HCT116 (cell line): ENCODE data around the gene DCST2. TPM values are rescaled to one million over a fixed set of nuclear protein-coding genes. Genes with fewer than 3 reads are reported as not detected.
A peak's percentile ranks its signal among the peaks of the same experiment; 100 is the strongest.

Source experiments
- ATAC-seq: fragments of 200-7000 bp; cut with Tn5 transposase; 2 replicates; pipeline ENCODE4 v1.9.1; 2020; ENCODE audit warnings: mild to moderate bottlenecking, moderate library complexity
- BruUV-seq: library from RNA; stranded (reverse); fragments of 400-500 nt; replicated peaks from 2 replicates; lab custom pipeline; 2021; lab: Mats Ljungman, UMichigan
- CTCF ChIA-PET: fragments of 300-600 bp; sonication (Branson Sonifier 250); formaldehyde crosslinking; loops from one replicate; lab custom pipeline; 2021; ENCODE audit warnings: antibody characterized with exemption; lab: Charles Lee
- POLR2A ChIA-PET: fragments of 300-600, 350-600 bp; sonication (Branson Sonifier 250); formaldehyde crosslinking; loops from one replicate; lab custom pipeline; 2021; ENCODE audit warnings: antibody characterized with exemption; lab: Charles Lee
- RAD21 ChIA-PET, 2 experiments: fragments of 300-600 bp; sonication (Branson Sonifier 250); formaldehyde crosslinking; loops; one replicate each; lab custom pipeline; 2023; ENCODE audit warnings: low total read pairs in 2 of 2; ENCODE audit not compliant: uncharacterized antibody in 2 of 2, unreplicated experiment in 2 of 2, low non-redundant PET in 1 of 2; lab: Charles Lee
- DNase-seq: peaks from one replicate; pipeline ENCODE4 v3.0.0-alpha.2; 2010; ENCODE audit warnings: low read depth, low spot score
- H2AFZ ChIP-seq: fragments of 200-600 bp; shearing (Covaris generic), sonication (generic); 2 replicates; pipeline ENCODE4 v1.6.1; 2017; ENCODE audit warnings: low read depth, mixed run types, mixed read lengths, antibody characterized with exemption, low read length; ENCODE audit not compliant: poor library complexity, severe bottlenecking
- H3K27ac ChIP-seq: 2 replicates; pipeline ENCODE4 v1.5.1; 2012; ENCODE audit warnings: low read depth, low read length
- H3K27me3 ChIP-seq: fragments of 200-600 bp; sonication (generic); 2 replicates; pipeline ENCODE4 v1.6.1; 2016; ENCODE audit warnings: mixed run types, low read length, mixed read lengths; ENCODE audit not compliant: insufficient read depth
- H3K36me3 ChIP-seq, 2 experiments: fragments of 200-500 bp in 1 of 2; fragments of 200-600 bp in 1 of 2; sonication (Bioruptor generic) in 1 of 2; sonication (generic) in 1 of 2; 2 replicates each; pipeline versions ENCODE4 v1.5.1 to v1.6.1; 2014 to 2016; ENCODE audit warnings: low read length in 2 of 2, inconsistent platforms in 1 of 2, mixed read lengths in 1 of 2, mixed run types in 1 of 2; ENCODE audit not compliant: insufficient read depth in 2 of 2, control insufficient read depth in 1 of 2
- H3K4me1 ChIP-seq, 2 experiments: fragments of 200-600 bp in 1 of 2; sonication (generic) in 1 of 2; 2 replicates each; pipeline versions ENCODE4 v1.5.1 to v1.6.1; 2012 to 2017; ENCODE audit warnings: low read length in 2 of 2, inconsistent platforms in 1 of 2, mild to moderate bottlenecking in 1 of 2, mixed read lengths in 1 of 2, mixed run types in 1 of 2, moderate library complexity in 1 of 2; ENCODE audit not compliant: insufficient read depth in 2 of 2, control insufficient read depth in 1 of 2
- H3K4me2 ChIP-seq: fragments of 200-600 bp; sonication (generic); 2 replicates; pipeline ENCODE4 v1.6.1; 2017; ENCODE audit warnings: mixed run types, low read length, mixed read lengths
- H3K4me3 ChIP-seq, 2 experiments: fragments of 200-600 bp in 1 of 2; sonication (generic) in 1 of 2; replicated peaks in 1 of 2; 2 replicates each; pipeline ENCODE4 v1.5.1; 2011 to 2016; ENCODE audit warnings: low read length in 2 of 2, control low read depth in 1 of 2, low read depth in 1 of 2, mild to moderate bottlenecking in 1 of 2, mixed read lengths in 1 of 2, mixed run types in 1 of 2
- H3K79me2 ChIP-seq: fragments of 200-600 bp; sonication (generic); 2 replicates; pipeline ENCODE4 v1.6.1; 2017; ENCODE audit warnings: mild to moderate bottlenecking, mixed run types, low read length, moderate library complexity, mixed read lengths; ENCODE audit not compliant: insufficient read depth
- H3K9ac ChIP-seq: fragments of 200-600 bp; sonication (generic); 2 replicates; pipeline ENCODE4 v1.6.1; 2016; ENCODE audit warnings: low read length, mixed read lengths
- H3K9me2 ChIP-seq: fragments of 200-600 bp; sonication (generic), shearing (Covaris generic); 2 replicates; pipeline ENCODE4 v1.6.1; 2017; ENCODE audit warnings: mixed run types, mild to moderate bottlenecking, moderate library complexity; ENCODE audit not compliant: insufficient read depth
- H3K9me3 ChIP-seq, 2 experiments: fragments of 200-500 bp in 1 of 2; fragments of 200-600 bp in 1 of 2; sonication (Bioruptor generic) in 1 of 2; sonication (generic) in 1 of 2; 2 replicates each; pipeline ENCODE4 v1.6.1; 2014 to 2017; ENCODE audit warnings: low read length in 2 of 2, mixed read lengths in 2 of 2, inconsistent platforms in 1 of 2, low read depth in 1 of 2, mild to moderate bottlenecking in 1 of 2, mixed run types in 1 of 2, moderate library complexity in 1 of 2; ENCODE audit not compliant: control insufficient read depth in 1 of 2, insufficient read depth in 1 of 2
- H4K20me1 ChIP-seq: fragments of 200-600 bp; sonication (generic), shearing (Covaris generic); 2 replicates; pipeline ENCODE4 v1.6.1; 2017; ENCODE audit warnings: mixed run types, mild to moderate bottlenecking, moderate library complexity; ENCODE audit not compliant: insufficient read depth
- CBX3 ChIP-seq: IDR thresholded peaks from 2 replicates; pipeline ENCODE4 v1.6.1; 2012; ENCODE audit warnings: low read depth
- EGR1 ChIP-seq: IDR thresholded peaks from 2 replicates; pipeline ENCODE4 v1.6.1; 2012; ENCODE audit warnings: low read depth
- ELF1 ChIP-seq: IDR thresholded peaks from 2 replicates; pipeline ENCODE4 v1.6.1; 2012; ENCODE audit warnings: low read depth, borderline replicate concordance
- EZH2 ChIP-seq: fragments of 200-600 bp; sonication (generic); IDR thresholded peaks from 2 replicates; pipeline ENCODE4 v1.6.1; 2017; ENCODE audit warnings: antibody characterized with exemption, mixed run types
- EZH2phosphoT487 ChIP-seq: fragments of 200-600 bp; IDR thresholded peaks from 2 replicates; pipeline ENCODE4 v1.6.1; 2018; ENCODE audit warnings: antibody characterized with exemption, borderline replicate concordance
- FOSL1 ChIP-seq: IDR thresholded peaks from 2 replicates; pipeline ENCODE4 v1.6.1; 2012; ENCODE audit warnings: low read depth
- JUND ChIP-seq: IDR thresholded peaks from 2 replicates; pipeline ENCODE4 v1.6.1; 2012
- SIN3A ChIP-seq: IDR thresholded peaks from 2 replicates; pipeline ENCODE4 v1.6.1; 2012; ENCODE audit warnings: low read depth
- SP1 ChIP-seq: IDR thresholded peaks from 2 replicates; pipeline ENCODE4 v1.6.1; 2012; ENCODE audit warnings: low read depth
- SRF ChIP-seq: IDR thresholded peaks from 2 replicates; pipeline ENCODE4 v1.6.1; 2012; ENCODE audit warnings: low read depth
- TCF7L2 ChIP-seq: IDR thresholded peaks from 2 replicates; pipeline ENCODE4 v1.7.0; 2011; ENCODE audit warnings: borderline replicate concordance, inconsistent platforms; ENCODE audit not compliant: insufficient read depth, insufficient read length; ENCODE audit errors: extremely low read depth
- YY1 ChIP-seq: IDR thresholded peaks from 2 replicates; pipeline ENCODE4 v1.6.1; 2011; ENCODE audit warnings: low read length, low read depth, moderate library complexity, mild to moderate bottlenecking; ENCODE audit not compliant: insufficient replicate concordance; ENCODE audit errors: extremely low read depth
- ZFX ChIP-seq: fragments of 450-650 bp; IDR thresholded peaks from 2 replicates; pipeline ENCODE4 v1.6.1; 2017
- ZNF274 ChIP-seq: fragments of 200-500 bp; sonication (Bioruptor generic); IDR thresholded peaks from 2 replicates; pipeline ENCODE4 v1.6.1; 2014; ENCODE audit warnings: mild to moderate bottlenecking, low read depth, low read length, inconsistent platforms
- intact Hi-C: fragments of 100-400 bp; cut with micrococcal nuclease; formaldehyde crosslinking; loops from 2 replicates; pipeline ENCODE4 v1.10.0; 2022
- total RNA-seq: library from RNA; stranded (reverse); gene quantifications from one replicate; pipeline ENCODE4 v1.2.1, GENCODE V29; 2021; ENCODE audit not compliant: unreplicated experiment
- TF ChIP-seq, protein P1 (sequence below), 3 experiments: fragments of 200-600 bp in 1 of 3; sonication (generic) in 1 of 3; IDR thresholded peaks in 2 of 3; conservative IDR thresholded peaks in 1 of 3; 2 replicates each; pipeline ENCODE4 v1.5.1; 2012 to 2017; ENCODE audit warnings: low read depth in 2 of 3, low read length in 2 of 3, antibody characterized with exemption in 1 of 3, borderline replicate concordance in 1 of 3, control low read depth in 1 of 3, mild to moderate bottlenecking in 1 of 3, mixed read lengths in 1 of 3, mixed run types in 1 of 3, moderate library complexity in 1 of 3; ENCODE audit not compliant: insufficient read depth in 1 of 3
- TF ChIP-seq, protein P2 (sequence below): IDR thresholded peaks from 2 replicates; pipeline ENCODE4 v1.6.1; 2012
- TF ChIP-seq, protein P3 (sequence below): IDR thresholded peaks from 2 replicates; pipeline ENCODE4 v1.6.1; 2012

The DCST2 gene
- total RNA-seq, 1 experiment from 2014 or later, result 2.0 TPM

DNA sequence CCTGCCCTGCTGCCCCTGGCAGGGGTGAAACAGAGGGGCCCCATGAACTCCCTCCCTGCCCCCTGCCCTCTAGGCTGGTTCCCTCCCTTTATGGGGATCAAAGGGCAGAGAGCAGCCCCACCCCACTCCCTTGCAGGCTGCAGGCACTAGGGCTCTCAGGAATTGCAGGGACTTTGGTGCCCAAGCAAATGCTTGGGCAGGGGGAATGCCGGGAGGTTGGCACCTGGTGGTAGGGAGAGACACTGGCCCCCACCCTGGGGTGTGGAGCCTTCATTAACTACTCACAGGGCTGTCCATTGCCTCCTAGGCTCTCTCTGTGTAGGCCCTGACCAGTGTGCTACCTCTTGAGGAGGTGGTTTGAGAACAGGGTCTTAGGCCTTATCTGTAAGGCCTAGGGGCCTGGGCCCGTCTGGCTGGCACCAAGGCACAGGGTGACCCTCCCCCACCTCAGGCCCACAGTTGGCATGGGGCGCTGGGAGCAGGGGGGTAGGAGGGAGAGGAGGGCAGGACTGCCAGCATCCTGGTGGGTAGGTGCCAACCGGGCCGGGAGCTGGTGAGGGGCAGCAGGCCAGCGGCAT is 26.2 kb downstream of the DCST2 start:
- H3K4me2 ChIP-seq, result no peak overlapping the region

DNA sequence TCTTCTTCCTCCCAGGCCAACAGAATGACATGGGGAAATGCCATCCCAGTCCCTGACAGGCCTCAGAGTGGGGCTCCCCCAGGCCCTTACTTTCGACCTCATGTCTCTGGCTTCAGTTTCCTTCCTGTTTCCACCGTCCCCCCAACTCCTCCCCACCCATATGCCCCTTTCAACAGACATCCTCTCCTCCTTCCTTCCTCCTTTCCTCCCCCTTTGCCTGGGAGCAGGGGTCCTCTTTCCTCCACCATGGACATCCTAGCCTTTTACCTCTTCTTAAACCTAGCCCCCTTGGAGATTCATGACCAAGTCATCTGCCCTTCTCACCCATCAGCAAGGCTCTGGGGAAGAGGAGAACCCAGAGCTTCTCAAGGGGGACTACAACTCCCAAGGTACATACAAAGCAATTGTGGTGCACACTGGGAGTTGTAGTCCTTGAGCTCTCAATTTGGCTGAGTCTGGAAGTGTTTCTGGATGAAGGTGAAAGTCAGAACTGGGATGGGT is 26.9 kb downstream of the DCST2 start:
- Histone ChIP-seq H2AFZ (no peak overlapping the region), H3K9me3 (no peaks in the 10 kb centered on the region), H3K4me3 (no peak overlapping the region), H3K9me2 (no peaks in the 10 kb centered on the region), H3K36me3 (peaks cover 0 to 7% of the 10 kb centered on the region in 2 experiments; a peak in 2 of 4 replicates), H3K79me2 (peaks cover 86% of the 10 kb centered on the region), H3K27me3 (no peaks in the 10 kb centered on the region), H3K4me1 (peaks cover 18 to 69% of the 10 kb centered on the region in 2 experiments), H3K9ac (no peak overlapping the region), H4K20me1 (no peaks in the 10 kb centered on the region), H3K4me2 (no peak overlapping the region), H3K27ac (peak overlapping the region; percentile 13; the same call in 1 of the 2 replicates)
- intact Hi-C loops, result no loop called here
- no TSS peak for BruUV-seq
- DNase-seq, result no peak
- CTCF ChIA-PET, result interaction anchor here (2.3 kb wide), 1 partner anchor 11 kb away, joined by 11 read pairs; no protein-coding TSS in a partner anchor
- RAD21 ChIA-PET, result no interaction called here
- POLR2A ChIA-PET, result interaction anchor here (1.0 kb wide), 1 partner anchor 10 kb away, joined by 3 read pairs; no protein-coding TSS in a partner anchor
- no peak for ATAC-seq
- TF ChIP-seq ZFX (no peak), SIN3A (no peak), FOSL1 (no peak), JUND (no peak), SRF (no peak), ZNF274 (no peak), YY1 (no peak), EGR1 (no peak), EZH2 (no peak), ELF1 (no peak), TCF7L2 (no peak), CBX3 (no peak), EZH2phosphoT487 (no peak), SP1 (no peak)
- TF ChIP-seq, protein P1, sequence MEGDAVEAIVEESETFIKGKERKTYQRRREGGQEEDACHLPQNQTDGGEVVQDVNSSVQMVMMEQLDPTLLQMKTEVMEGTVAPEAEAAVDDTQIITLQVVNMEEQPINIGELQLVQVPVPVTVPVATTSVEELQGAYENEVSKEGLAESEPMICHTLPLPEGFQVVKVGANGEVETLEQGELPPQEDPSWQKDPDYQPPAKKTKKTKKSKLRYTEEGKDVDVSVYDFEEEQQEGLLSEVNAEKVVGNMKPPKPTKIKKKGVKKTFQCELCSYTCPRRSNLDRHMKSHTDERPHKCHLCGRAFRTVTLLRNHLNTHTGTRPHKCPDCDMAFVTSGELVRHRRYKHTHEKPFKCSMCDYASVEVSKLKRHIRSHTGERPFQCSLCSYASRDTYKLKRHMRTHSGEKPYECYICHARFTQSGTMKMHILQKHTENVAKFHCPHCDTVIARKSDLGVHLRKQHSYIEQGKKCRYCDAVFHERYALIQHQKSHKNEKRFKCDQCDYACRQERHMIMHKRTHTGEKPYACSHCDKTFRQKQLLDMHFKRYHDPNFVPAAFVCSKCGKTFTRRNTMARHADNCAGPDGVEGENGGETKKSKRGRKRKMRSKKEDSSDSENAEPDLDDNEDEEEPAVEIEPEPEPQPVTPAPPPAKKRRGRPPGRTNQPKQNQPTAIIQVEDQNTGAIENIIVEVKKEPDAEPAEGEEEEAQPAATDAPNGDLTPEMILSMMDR (IDR thresholded peaks at IDR 0.05 in 2 of 3, conservative IDR thresholded peaks at IDR 0.05 in 1 of 3; ENCODE audit: borderline replicate concordance in 1 of 3, insufficient read depth in 1 of 3, low read depth in 2 of 3, low read length in 2 of 3), result no peak
- TF ChIP-seq, protein P2, sequence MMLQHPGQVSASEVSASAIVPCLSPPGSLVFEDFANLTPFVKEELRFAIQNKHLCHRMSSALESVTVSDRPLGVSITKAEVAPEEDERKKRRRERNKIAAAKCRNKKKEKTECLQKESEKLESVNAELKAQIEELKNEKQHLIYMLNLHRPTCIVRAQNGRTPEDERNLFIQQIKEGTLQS, result no peak
- TF ChIP-seq, protein P3, sequence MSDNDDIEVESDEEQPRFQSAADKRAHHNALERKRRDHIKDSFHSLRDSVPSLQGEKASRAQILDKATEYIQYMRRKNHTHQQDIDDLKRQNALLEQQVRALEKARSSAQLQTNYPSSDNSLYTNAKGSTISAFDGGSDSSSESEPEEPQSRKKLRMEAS, result no peak

More for the DNA sequence above, 26.2 kb downstream of the DCST2 start:
- Histone ChIP-seq H3K79me2 (peaks cover 92% of the 10 kb centered on the region), H3K9ac (no peak overlapping the region), H2AFZ (no peak overlapping the region), H3K4me1 (peaks cover 18 to 76% of the 10 kb centered on the region in 2 experiments), H3K27ac (no peak overlapping the region; the same call in 1 of the 2 replicates), H3K9me3 (no peaks in the 10 kb centered on the region), H3K36me3 (peaks cover 0 to 7% of the 10 kb centered on the region in 2 experiments; a peak in 2 of 4 replicates), H3K27me3 (no peaks in the 10 kb centered on the region), H4K20me1 (no peaks in the 10 kb centered on the region), H3K4me3 (no peak overlapping the region), H3K9me2 (no peaks in the 10 kb centered on the region)
- BruUV-seq, result no TSS peak
- POLR2A ChIA-PET, result interaction anchor here (1.0 kb wide), 1 partner anchor 9 kb away, joined by 3 read pairs; no protein-coding TSS in a partner anchor
- CTCF ChIA-PET, result interaction anchor here (1.2 to 2.3 kb wide), 2 partner anchors 10 to 37 kb away, joined by 3 to 11 read pairs; no protein-coding TSS in a partner anchor
- RAD21 ChIA-PET, result no interaction called here
- TF ChIP-seq ZFX, result peak; percentile 4; the same call in 1 of the 2 replicates
- TF ChIP-seq, protein P2, result no peak
- DNase-seq (no peak), ATAC-seq (no peak)
- intact Hi-C loops, result no loop called here
